HAP-1 (cell line): ENCODE results near the gene WIPI1.

Experiments used
- DNase-seq, 2 experiments: peaks; one replicate each; pipeline ENCODE4 v3.0.0-alpha.2; 2016 to 2020; ENCODE audit warnings: low spot score in 2 of 2
- H3K27me3 ChIP-seq: fragments of 250-450 bp; sonication (Bioruptor Pico); 2 replicates; pipeline ENCODE4 v1.5.1; 2020; ENCODE audit warnings: low read depth, mild to moderate bottlenecking, moderate library complexity
- H3K36me3 ChIP-seq: fragments of 250-450 bp; sonication (Bioruptor Pico); replicated peaks from 2 replicates; pipeline ENCODE4 v1.5.1; 2020; ENCODE audit warnings: mild to moderate bottlenecking
- H3K4me1 ChIP-seq: fragments of 250-450 bp; sonication (Bioruptor Pico); 2 replicates; pipeline ENCODE4 v1.5.1; 2020; ENCODE audit warnings: mild to moderate bottlenecking
- H3K4me3 ChIP-seq: fragments of 250-450 bp; sonication (Bioruptor Pico); 2 replicates; pipeline ENCODE4 v1.5.1; 2020; ENCODE audit warnings: mild to moderate bottlenecking, moderate library complexity
- H3K9me3 ChIP-seq: fragments of 250-450 bp; sonication (Bioruptor Pico); 2 replicates; pipeline ENCODE4 v1.5.1; 2020; ENCODE audit warnings: mild to moderate bottlenecking, moderate library complexity
- in situ Hi-C: fragments of 300-500 bp; cut with MboI; formaldehyde crosslinking; loops from 3 replicates; pipeline ENCODE4 v1.14.3; 2020; ENCODE audit warnings: low sequenced_read_pairs, inconsistent platforms, mixed read lengths

Gene WIPI1

GRCh38 chr17:68375566-68375965, 81.7 kb downstream of the WIPI1 start:
- DNase-seq = no peak
- in situ Hi-C loops = no loop called here
- H3K36me3 ChIP-seq = no peaks in the 10 kb centered on the region
- H3K27me3 ChIP-seq = no peaks in the 10 kb centered on the region
- H3K9me3 ChIP-seq = no peaks in the 10 kb centered on the region
- no peak overlapping the region for H3K4me3 ChIP-seq
- no peaks in the 10 kb centered on the region; the same call in 1 of the 2 replicates for H3K4me1 ChIP-seq
